Mucosa of gallbladder (tissue), 1 donor: ENCODE measurements around the gene MXRA7. TPM values are rescaled to one million over a fixed set of nuclear protein-coding genes. Genes with fewer than 3 reads are reported as not detected.

Source experiments
- DNase-seq: peaks from one replicate; pipeline ENCODE4 v3.0.0-alpha.2; 2020; ENCODE audit warnings: low spot score
- total RNA-seq: library from RNA; stranded (reverse); gene quantifications from one replicate; pipeline ENCODE4 v1.2.1, GENCODE V29; 2021
- donor health status: DM: no; HTN: no; CAD: no.

The MXRA7 gene
- total RNA-seq, 1 donor from 2014 or later = 217 TPM

- DNase-seq = no peak
Observed at GRCh38 chr17:76696763-76697701, 13.7 kb downstream of the MXRA7 start.

GRCh38 chr17:76695059-76695831 is 15.5 kb downstream of the MXRA7 start:
- no peak for DNase-seq

GRCh38 chr17:76691379-76692191 is 19.2 kb downstream of the MXRA7 start:
- no peak for DNase-seq

- no peak for DNase-seq
Observed at GRCh38 chr17:76690596-76691280, 20.0 kb downstream of the MXRA7 start.

- DNase-seq = no peak
Observed at GRCh38 chr17:76689859-76690258, 20.9 kb downstream of the MXRA7 start.

GRCh38 chr17:76688165-76688622 is 22.6 kb downstream of the MXRA7 start:
- DNase-seq = no peak

GRCh38 chr17:76687298-76688164 is 23.2 kb downstream of the MXRA7 start:
- peak; percentile 56 for DNase-seq

GRCh38 chr17:76686538-76687297 is 24.0 kb downstream of the MXRA7 start:
- no peak for DNase-seq

GRCh38 chr17:76685846-76686245 is 24.9 kb downstream of the MXRA7 start:
- no peak for DNase-seq

DNA sequence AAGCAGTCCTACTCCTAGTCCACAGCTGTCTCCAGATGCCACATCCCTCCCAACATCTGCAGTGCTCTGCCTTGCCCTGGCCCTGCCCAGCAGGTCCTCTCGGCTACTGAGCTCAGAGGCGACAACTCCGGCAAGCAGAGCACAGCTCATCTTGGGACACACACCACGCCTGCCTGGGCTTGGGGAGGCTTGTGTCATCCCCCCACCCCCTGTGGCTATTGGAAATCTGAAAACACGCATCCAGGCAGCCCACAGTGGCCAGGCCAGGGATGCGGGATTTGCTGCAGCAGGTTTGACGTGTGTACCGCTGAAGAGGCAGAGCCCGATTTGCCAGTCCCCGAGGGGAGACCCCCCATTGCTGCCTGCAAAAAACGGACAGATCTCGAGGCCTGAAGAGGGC is 25.4 kb downstream of the MXRA7 start:
- DNase-seq = no peak

- no peak for DNase-seq
Observed at GRCh38 chr17:76684756-76685155, 26.0 kb downstream of the MXRA7 start.

GRCh38 chr17:76683921-76684745 is 26.6 kb downstream of the MXRA7 start:
- DNase-seq = no peak

- DNase-seq = no peak
Observed at GRCh38 chr17:76683011-76683755, 27.6 kb downstream of the MXRA7 start.

- DNase-seq = no peak
Observed at GRCh38 chr17:76682296-76682695, 28.5 kb downstream of the MXRA7 start.

DNA sequence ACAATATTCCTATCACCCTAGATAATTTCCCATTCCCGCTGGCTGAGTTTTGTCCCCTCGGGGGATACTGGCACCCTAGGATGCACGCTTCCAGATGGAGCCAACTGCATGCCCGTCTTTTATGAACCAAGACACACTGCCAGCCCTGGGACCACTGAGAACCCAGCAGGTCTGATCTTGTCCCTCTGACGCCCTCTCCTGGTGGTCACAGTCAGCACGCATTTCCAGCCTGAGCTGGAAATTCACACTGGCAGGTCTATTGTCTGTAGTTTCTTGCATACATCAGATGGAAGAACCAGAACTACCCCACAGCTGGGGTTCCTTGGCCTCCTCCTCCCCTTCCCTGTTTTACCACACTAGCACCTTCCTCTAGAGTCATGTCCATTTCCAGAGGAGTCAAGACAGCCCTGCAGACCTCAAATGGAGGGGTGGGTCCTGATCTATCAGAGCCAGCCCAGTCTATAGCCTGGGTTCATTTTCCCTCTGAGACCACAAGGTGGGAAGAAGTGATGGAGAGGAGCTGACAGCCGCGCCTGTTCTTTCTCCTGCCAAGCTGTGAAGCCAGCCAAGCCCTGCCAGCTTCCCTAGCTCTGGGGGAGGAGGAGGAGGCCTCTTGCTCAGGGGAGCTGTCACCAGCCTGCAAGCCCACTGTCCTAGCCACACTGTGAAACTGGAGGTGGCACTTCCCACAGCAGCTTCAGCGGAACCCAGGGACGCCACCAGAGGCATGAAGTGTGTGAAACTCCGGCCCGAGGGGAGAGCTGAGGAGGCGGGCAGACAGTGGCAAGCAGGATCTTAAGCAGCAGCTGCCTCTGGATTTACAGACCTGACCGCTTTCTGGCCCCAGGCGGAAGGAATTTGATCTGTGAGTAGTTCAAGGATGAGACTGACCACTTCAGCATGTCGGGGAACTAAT is 29.3 kb downstream of the MXRA7 start:
- peak; percentile 70 for DNase-seq

DNA sequence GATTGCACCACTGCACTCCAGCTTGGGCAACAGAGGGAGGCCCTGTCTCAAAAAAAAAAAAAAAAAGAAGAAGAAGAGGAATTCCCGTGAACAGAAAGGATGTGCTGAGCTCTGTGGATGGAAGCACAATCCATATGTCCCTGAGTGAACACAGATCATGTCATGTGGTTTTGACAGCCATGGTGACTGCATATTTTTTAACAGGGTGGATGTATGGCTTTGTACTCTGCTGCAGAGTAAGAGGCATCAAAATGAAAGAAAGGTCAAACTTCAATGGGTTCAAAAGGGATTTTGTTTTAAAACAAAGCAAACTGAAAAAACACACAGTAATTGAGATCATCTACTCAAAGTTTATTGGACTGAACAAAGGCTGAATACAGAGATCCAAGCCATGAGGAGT is 31.5 kb downstream of the MXRA7 start:
- no peak for DNase-seq

GRCh38 chr17:76678330-76678729 is 32.4 kb downstream of the MXRA7 start:
- no peak for DNase-seq
